SIG-M5 treated with dmso at 0.1 percent for 504 hours (cell line): ENCODE measurements around the gene CHST8.
A peak's percentile ranks its signal among the peaks of the same experiment; 100 is the strongest.
"Not testable (repeated sequence)": the region's sequence is repeated elsewhere in the genome, so short reads cannot be mapped to it uniquely, and the experiment has no call there.

Experiments used
- DNase-seq: peaks from one replicate; lab custom pipeline; 2025; ENCODE audit not compliant: unreplicated experiment; lab: John Stamatoyannopoulos, UW

The CHST8 gene

GRCh38 chr19:33808399-33808798 lies 186.6 kb downstream of the CHST8 start:
- no peak for DNase-seq

GRCh38 chr19:33809960-33810359 lies 188.2 kb downstream of the CHST8 start:
- DNase-seq: no peak

- no peak for DNase-seq
Measured at GRCh38 chr19:33810821-33811220, 189.1 kb downstream of the CHST8 start.

- no peak for DNase-seq
Measured at GRCh38 chr19:33811246-33811645, 189.5 kb downstream of the CHST8 start.

GRCh38 chr19:33811736-33812387 lies 190.1 kb downstream of the CHST8 start:
- peak; percentile 43 for DNase-seq

GRCh38 chr19:33812388-33813330 lies 190.9 kb downstream of the CHST8 start:
- DNase-seq: no peak

- no peak for DNase-seq
Measured at GRCh38 chr19:33813391-33814101, 191.8 kb downstream of the CHST8 start.

- no peak for DNase-seq
Measured at GRCh38 chr19:33814181-33815165, 192.7 kb downstream of the CHST8 start.

GRCh38 chr19:33815380-33816340 lies 193.9 kb downstream of the CHST8 start:
- DNase-seq: peak; percentile 25

- DNase-seq: no peak
Measured at GRCh38 chr19:33818411-33818810, 196.7 kb downstream of the CHST8 start.

GRCh38 chr19:33819078-33819477 lies 197.3 kb downstream of the CHST8 start:
- not testable (repeated sequence) for DNase-seq

- no peak for DNase-seq
Measured at GRCh38 chr19:33819506-33819879, 197.7 kb downstream of the CHST8 start.

GRCh38 chr19:33819880-33820781 lies 198.4 kb downstream of the CHST8 start:
- DNase-seq: peak; percentile 91

GRCh38 chr19:33821871-33822270 lies 200.1 kb downstream of the CHST8 start:
- no peak for DNase-seq
